Activated CD4-positive, alpha-beta T cell treated with anti-CD3 and anti-CD28 coated beads, Interleukin-2, amount 50 U/mL, for 48 hours (primary cell): ENCODE measurements around the gene PRF1.

Source experiments
- DNase-seq, 2 experiments: peaks; one replicate each; pipeline ENCODE4 v3.0.0-alpha.2; 2020

The PRF1 gene

DNA sequence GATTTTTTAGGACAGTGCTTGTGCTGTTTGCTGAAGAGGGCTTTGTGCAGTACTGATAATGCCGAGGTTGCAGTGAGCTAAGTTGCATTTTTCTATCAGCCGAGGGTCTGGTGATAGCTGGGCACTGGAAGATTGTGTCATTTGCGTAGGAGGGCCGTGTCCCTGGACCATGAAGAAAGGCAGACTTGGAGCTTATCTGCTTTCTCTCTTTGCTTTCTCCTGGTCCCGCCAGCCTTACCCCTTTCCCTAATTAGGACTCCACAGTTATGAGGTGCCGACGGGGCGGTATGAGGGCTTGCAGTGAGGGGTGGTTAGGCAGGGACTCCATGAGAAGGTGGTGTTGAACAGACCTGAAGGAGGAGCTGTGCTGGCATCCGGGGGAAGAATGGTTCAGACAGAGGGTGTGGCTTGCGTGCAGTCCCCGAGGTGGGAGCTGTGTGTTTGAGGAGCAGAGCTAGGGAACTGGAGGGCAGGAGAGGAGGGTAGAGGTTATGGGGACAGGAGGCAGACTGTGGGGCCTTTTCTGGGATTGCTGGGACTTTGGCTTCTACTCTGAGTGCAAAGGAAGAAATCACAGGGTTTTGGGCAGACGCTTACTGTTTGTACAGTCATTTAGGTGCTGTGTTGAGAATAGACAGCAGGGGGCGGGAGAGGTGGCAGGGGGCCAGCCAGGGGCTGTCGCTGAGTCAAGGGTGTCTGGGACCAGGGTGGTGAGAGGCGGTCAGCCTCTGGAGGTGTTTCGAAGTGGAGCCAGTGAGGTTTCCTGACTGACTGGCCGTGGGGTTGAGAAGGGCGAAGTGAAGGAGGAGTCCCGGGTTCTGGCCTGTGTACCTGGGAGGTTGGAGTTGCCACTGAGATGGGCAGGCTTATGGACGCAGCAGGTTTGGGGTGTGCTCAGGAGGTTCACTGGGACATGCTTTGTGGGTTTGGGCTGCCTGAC is 43.4 kb downstream of the PRF1 start:
- DNase-seq: peak; percentile 77 to 84

DNA sequence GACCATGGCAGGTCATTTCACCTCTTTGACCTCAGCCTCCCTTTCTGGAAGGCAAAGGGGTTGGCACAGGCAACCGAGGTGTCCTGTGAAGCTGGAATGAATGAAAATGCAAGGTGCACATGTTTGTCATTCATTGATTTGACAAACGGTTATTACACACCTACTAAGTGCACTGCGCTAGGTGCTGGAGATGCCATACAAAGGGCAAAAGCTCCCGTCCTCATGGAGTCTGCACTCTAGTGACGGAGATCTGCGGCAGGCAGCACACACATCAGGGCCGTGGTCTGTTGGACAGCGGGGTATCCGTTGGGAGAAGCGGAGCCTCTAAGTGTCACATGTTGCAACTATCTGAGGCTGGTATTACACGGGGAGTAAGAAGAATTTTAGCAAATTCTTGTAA is 44.2 kb downstream of the PRF1 start:
- DNase-seq: no peak

- DNase-seq: no peak
Observed at GRCh38 chr10:70557876-70558275, 44.7 kb downstream of the PRF1 start.

GRCh38 chr10:70557086-70557845 is 45.3 kb downstream of the PRF1 start:
- no peak for DNase-seq

- no peak for DNase-seq
Observed at GRCh38 chr10:70555371-70555770, 47.2 kb downstream of the PRF1 start.

DNA sequence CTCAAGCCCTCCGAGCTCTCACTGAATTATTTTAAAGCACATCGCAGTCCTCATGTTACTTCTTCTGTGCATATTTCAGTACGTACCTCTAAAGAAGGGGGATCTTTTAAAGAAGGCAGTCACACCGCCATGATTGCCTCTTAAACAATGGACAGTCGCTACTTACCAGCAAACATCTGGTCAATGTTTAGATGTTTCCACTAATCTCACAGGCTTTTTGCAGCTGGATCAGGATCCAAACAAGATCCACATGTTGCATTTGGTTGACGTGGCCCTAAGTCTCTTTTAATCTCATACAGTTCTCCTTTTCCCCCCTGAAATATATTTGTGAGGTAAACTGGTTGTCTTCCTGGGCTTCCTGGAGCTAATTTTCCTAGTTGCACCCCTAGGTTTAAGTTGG is 50.0 kb downstream of the PRF1 start:
- no peak for DNase-seq

DNA sequence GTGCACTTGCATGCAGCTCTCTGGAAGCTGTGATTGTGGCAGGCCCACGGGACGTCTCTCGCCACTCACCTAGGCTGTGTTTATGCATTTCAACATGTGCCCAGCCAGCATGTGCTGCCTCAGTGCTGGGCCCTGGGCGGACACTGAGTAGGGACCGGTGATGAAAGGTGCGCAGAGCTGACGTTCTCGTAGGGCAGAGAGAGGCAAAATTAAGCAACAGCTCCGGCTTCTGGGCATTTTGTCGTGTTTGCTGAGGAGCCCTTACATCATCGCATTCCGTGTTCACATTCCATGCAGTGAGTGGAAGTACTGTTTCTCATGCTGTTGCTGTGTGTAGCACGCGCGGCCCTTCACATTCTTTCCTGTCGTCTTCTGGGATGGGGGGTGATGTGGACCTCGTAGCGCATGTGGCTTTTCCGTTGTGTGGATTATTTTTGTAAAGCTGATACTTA is 50.5 kb downstream of the PRF1 start:
- no peak for DNase-seq

DNA sequence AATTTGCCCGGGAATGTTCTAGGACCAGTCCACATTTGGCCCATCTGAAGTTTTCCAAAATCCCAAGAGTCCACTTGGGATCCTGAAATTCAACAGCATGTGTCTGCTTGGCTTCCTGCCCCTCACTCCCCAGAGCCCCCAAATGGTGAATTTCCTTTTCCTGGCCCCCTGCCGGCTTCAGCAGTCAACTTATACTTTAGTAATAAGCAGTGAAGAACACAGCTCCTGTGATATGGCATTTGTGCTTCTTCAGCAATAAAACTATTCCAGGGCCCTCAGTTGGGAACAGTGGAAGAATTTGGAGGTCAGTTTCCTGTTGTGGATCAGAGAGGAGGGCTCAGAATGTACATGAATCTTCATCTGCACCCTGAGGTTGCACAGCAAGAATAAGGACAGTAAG is 51.1 kb downstream of the PRF1 start:
- no peak for DNase-seq

DNA sequence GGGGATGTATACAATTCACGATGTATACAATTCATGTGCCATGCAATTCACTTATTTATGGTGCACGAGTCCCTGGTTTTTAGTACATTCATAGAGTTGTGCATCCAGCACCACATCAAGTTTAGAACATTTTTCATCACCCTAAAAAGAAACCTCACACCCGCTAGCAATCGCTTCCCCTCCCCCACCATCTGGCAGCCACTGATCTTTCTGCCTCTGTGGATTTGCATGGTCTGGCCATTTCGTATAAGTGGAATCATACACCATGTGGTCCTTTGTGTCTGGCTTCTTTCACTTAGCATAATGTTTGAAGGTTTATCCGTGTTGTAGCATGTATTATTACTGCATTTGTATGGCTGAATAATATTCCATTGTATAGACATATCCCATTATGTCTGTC is 52.1 kb downstream of the PRF1 start:
- no peak for DNase-seq

- peak; percentile 77 to 82 for DNase-seq
Observed at GRCh38 chr10:70549962-70550458, 52.5 kb downstream of the PRF1 start.

DNA sequence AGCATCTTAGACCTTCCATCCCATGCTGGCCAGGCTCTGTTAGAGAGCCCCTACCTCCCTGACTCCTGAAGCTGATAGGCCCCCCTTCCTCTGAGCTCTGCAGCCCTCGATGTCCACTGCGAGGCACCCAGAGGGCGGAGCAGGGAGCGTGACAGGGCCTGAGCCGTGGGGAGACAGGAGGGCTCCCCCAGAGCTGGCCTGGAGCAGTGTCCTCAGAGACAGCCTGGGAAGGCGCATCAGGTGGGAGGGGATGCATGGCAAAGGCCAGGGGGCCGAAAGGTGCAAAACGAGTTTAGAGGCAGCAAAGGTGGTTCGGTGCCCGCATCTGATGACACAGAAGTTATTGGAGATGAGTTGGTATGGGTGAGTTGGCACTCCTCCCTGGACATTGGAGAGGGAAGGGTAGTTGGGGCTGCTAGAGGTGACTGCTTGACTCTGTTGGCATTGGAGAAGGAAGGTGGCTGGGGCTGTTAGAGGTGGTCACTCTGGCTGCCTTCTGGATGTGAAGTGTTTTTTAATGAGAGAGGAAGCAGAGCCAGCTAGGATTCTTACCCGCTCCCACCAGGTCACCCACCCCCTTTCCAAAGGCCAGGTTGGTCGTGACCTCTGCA is 53.1 kb downstream of the PRF1 start:
- no peak for DNase-seq
